GM12878 (cell line): ENCODE measurements around the gene TAX1BP3. TPM values are rescaled to one million over a fixed set of nuclear protein-coding genes. Genes with fewer than 3 reads are reported as not detected.

Experiments
- ATAC-seq: fragments of 200-7000 bp; cut with Tn5 transposase; 3 replicates; pipeline ENCODE4 v1.9.1; 2020; ENCODE audit warnings: mild to moderate bottlenecking, moderate library complexity
- BruUV-seq: library from RNA; stranded (reverse); fragments of 400-500 nt; replicated peaks from 2 replicates; lab custom pipeline; 2021; lab: Mats Ljungman, UMichigan
- CTCF ChIA-PET: fragments of 300-600 bp; sonication (Branson Sonifier 250); formaldehyde crosslinking; extraction: SDS; loops from one replicate; lab custom pipeline; 2021; ENCODE audit warnings: inconsistent platforms; lab: Yijun Ruan, JAX
- POLR2A ChIA-PET: fragments of 350-600 bp; formaldehyde crosslinking; extraction: SDS; loops from one replicate; lab custom pipeline; 2021; ENCODE audit warnings: inconsistent platforms; lab: Charles Lee
- RAD21 ChIA-PET: fragments of 300-600 bp; sonication (Branson Sonifier 250); formaldehyde crosslinking; loops from one replicate; lab custom pipeline; 2023; ENCODE audit warnings: antibody characterized with exemption; ENCODE audit not compliant: unreplicated experiment; lab: Charles Lee
- SMC1A ChIA-PET: fragments of 300-600 bp; sonication (Branson Sonifier 250); formaldehyde crosslinking; loops from one replicate; lab custom pipeline; 2023; ENCODE audit not compliant: unreplicated experiment, uncharacterized antibody; lab: Charles Lee
- DNase-seq: peaks from one replicate; pipeline ENCODE4 v3.0.0-alpha.2; 2011; ENCODE audit warnings: low read depth, low spot score
- FAIRE-seq: peaks from 3 replicates; lab custom pipeline; 2011; peaks lifted over from hg19 to GRCh38; lab: Jason Lieb, UNC
- H2AFZ ChIP-seq: 2 replicates; pipeline ENCODE4 v1.6.0; 2011; ENCODE audit warnings: low read depth, low read length, control low read depth; ENCODE audit not compliant: control insufficient read depth
- H3K27ac ChIP-seq: 2 replicates; pipeline ENCODE4 v1.5.1; 2011; ENCODE audit warnings: control low read depth; ENCODE audit not compliant: control insufficient read depth, insufficient read depth
- H3K27me3 ChIP-seq, 2 experiments: replicated peaks in 1 of 2; 2 replicates each; pipeline versions ENCODE4 v1.6.0 to v1.6.1; 2011; ENCODE audit warnings: low read length in 1 of 2; ENCODE audit not compliant: control insufficient read depth in 2 of 2, insufficient read depth in 2 of 2
- H3K36me3 ChIP-seq, 2 experiments: 2 replicates each; pipeline ENCODE4 v1.5.1; 2011; ENCODE audit warnings: low read length in 1 of 2; ENCODE audit not compliant: control insufficient read depth in 2 of 2, insufficient read depth in 2 of 2
- H3K4me1 ChIP-seq: 2 replicates; pipeline ENCODE4 v1.6.1; 2011; ENCODE audit warnings: mild to moderate bottlenecking, low read length, moderate library complexity, mixed read lengths; ENCODE audit not compliant: control insufficient read depth, insufficient read depth
- H3K4me2 ChIP-seq: 2 replicates; pipeline ENCODE4 v1.6.0; 2011; ENCODE audit warnings: control low read depth; ENCODE audit not compliant: control insufficient read depth, insufficient read depth
- H3K4me3 ChIP-seq: fragments of 200-600 bp; sonication (generic); 2 replicates; pipeline ENCODE4 v1.5.1; 2016
- H3K79me2 ChIP-seq: 2 replicates; pipeline ENCODE4 v1.6.0; 2011; ENCODE audit warnings: low read length; ENCODE audit not compliant: control insufficient read depth, insufficient read depth
- H3K9ac ChIP-seq: 2 replicates; pipeline ENCODE4 v1.8.0; 2011; ENCODE audit warnings: low read length, control low read depth, mixed read lengths; ENCODE audit not compliant: control insufficient read depth, insufficient read depth
- H3K9me3 ChIP-seq: replicated peaks from 3 replicates; pipeline ENCODE4 v1.5.1; 2011; ENCODE audit warnings: mild to moderate bottlenecking, low read length; ENCODE audit not compliant: control insufficient read depth, insufficient read depth
- H4K20me1 ChIP-seq: 2 replicates; pipeline ENCODE4 v1.6.0; 2011; ENCODE audit not compliant: control insufficient read depth, insufficient read depth
- ATF3 ChIP-seq: IDR thresholded peaks from 2 replicates; pipeline ENCODE4 v1.6.1; 2011; ENCODE audit warnings: low read depth, mild to moderate bottlenecking, low read length, moderate library complexity, borderline replicate concordance; ENCODE audit errors: extremely low read depth
- BACH1 ChIP-seq: fragments of 450-650 bp; IDR thresholded peaks from 2 replicates; pipeline ENCODE4 v1.6.1; 2017; ENCODE audit warnings: mild to moderate bottlenecking, borderline replicate concordance
- BCL11A ChIP-seq: IDR thresholded peaks from 2 replicates; pipeline ENCODE4 v1.6.1; 2011; ENCODE audit warnings: low read depth, low read length
- CHD4 ChIP-seq: fragments of 200-600 bp; sonication (generic); IDR thresholded peaks from 2 replicates; pipeline ENCODE4 v1.6.1; 2016; ENCODE audit warnings: mild to moderate bottlenecking
- E2F4 ChIP-seq: IDR thresholded peaks from 2 replicates; pipeline ENCODE4 v1.6.1; 2012; ENCODE audit warnings: low read depth, low read length, improper control_type of control experiment
- FOXK2 ChIP-seq: fragments of 450-650 bp; IDR thresholded peaks from 2 replicates; pipeline ENCODE4 v1.6.1; 2017; ENCODE audit warnings: mild to moderate bottlenecking, moderate library complexity
- MAX ChIP-seq: IDR thresholded peaks from 2 replicates; pipeline ENCODE4 v1.6.1; 2012; ENCODE audit warnings: low read depth, low read length, improper control_type of control experiment
- NFYB ChIP-seq: IDR thresholded peaks from 2 replicates; pipeline ENCODE4 v1.6.1; 2011; ENCODE audit warnings: low read depth, mild to moderate bottlenecking, low read length, improper control_type of control experiment, moderate library complexity; ENCODE audit not compliant: insufficient read depth
- NKRF ChIP-seq: fragments of 450-650 bp; conservative IDR thresholded peaks from 2 replicates; pipeline ENCODE4 v1.6.1; 2017; ENCODE audit warnings: mild to moderate bottlenecking, moderate library complexity
- NR2F1 ChIP-seq: fragments of 450-650 bp; conservative IDR thresholded peaks from 2 replicates; pipeline ENCODE4 v1.6.1; 2017; ENCODE audit warnings: mild to moderate bottlenecking
- RAD21 ChIP-seq: IDR thresholded peaks from 2 replicates; pipeline ENCODE4 v1.6.1; 2011; ENCODE audit warnings: mild to moderate bottlenecking, low read depth, low read length, moderate library complexity; ENCODE audit not compliant: insufficient read depth
- USF1 ChIP-seq: IDR thresholded peaks from 2 replicates; pipeline ENCODE4 v1.6.1; 2011; ENCODE audit warnings: borderline replicate concordance, low read depth, mild to moderate bottlenecking, moderate library complexity, mixed read lengths, low read length; ENCODE audit not compliant: insufficient read depth; ENCODE audit errors: extremely low read length
- USF2 ChIP-seq: IDR thresholded peaks from 2 replicates; pipeline ENCODE4 v1.6.1; 2011; ENCODE audit warnings: low read depth, low read length, improper control_type of control experiment, borderline replicate concordance
- YY1 ChIP-seq: IDR thresholded peaks from 2 replicates; pipeline ENCODE4 v1.6.1; 2011; ENCODE audit warnings: low read depth, mild to moderate bottlenecking, low read length
- ZNF217 ChIP-seq: fragments of 450-650 bp; IDR thresholded peaks from 2 replicates; pipeline ENCODE4 v1.6.1; 2017; ENCODE audit warnings: antibody characterized with exemption, mild to moderate bottlenecking
- ZZZ3 ChIP-seq: IDR thresholded peaks from 2 replicates; pipeline ENCODE4 v1.6.1; 2011; ENCODE audit warnings: low read depth; ENCODE audit not compliant: control insufficient read depth, insufficient read length
- WGBS: methylation state at CpG from one replicate; pipeline ENCODE4 v1.1.6; 2016; ENCODE audit warnings: low lambda C conversion rate; ENCODE audit not compliant: insufficient replicate concordance, insufficient coverage; ENCODE audit errors: missing lambda C conversion rate; 5-methylcytosine and 5-hydroxymethylcytosine counted together
- in situ Hi-C: fragments of 300-500 bp; cut with MboI; formaldehyde crosslinking; loops from 9 replicates; pipeline ENCODE4 v1.14.3; 2018; ENCODE audit warnings: mixed read lengths
- intact Hi-C: fragments of 100-400 bp; cut with micrococcal nuclease; formaldehyde crosslinking; loops from one replicate; pipeline ENCODE4 v1.14.2; 2022; ENCODE audit not compliant: unreplicated experiment
- polyA plus RNA-seq, 11 experiments: library from polyadenylated mRNA; depleted of rRNA in 4 of 11; unstranded in 6 of 11; stranded (reverse) in 5 of 11; fragments of >200 nt; fragmentation: Nextera tagmentation in 4 of 11; fragmentation: Illumina TruSeq in 1 of 11; extraction: Ambion mirVana in 4 of 11; extraction: Trizol in 1 of 11; gene quantifications; 1 replicate in 1 of 11; 2 replicates in 10 of 11; pipeline versions ENCODE4 v1.2.1 to v1.2.3, GENCODE V29; 2011 to 2016; ENCODE audit warnings: inconsistent platforms in 2 of 11, missing spikeins in 2 of 11, low read depth in 1 of 11
- total RNA-seq, 4 experiments: library from RNA; depleted of rRNA in 3 of 4; stranded (reverse); fragments of >200 nt in 3 of 4; fragmentation: Illumina TruSeq in 1 of 4; extraction: Trizol in 1 of 4; gene quantifications; 2 replicates each; pipeline versions ENCODE4 v1.2.1 to v1.2.3, GENCODE V29; 2013 to 2021

TAX1BP3 gene
- total and polyA plus RNA-seq, 10 of the 15 experiments (the other 5 are each of a cell fraction or from before 2014, with no cell fraction given): 1.00 to 40.4 (median 15.4) TPM

GRCh38 chr17:3636154-3636907 is 32.0 kb downstream of the TAX1BP3 start, which contains the start of the genes CTNS and SHPK:
CTNS (plus strand) TSS chr17:3636760; CDS start chr17:3640207, 3,447 bp downstream.
SHPK (minus strand) TSS chr17:3636250; CDS start chr17:3636219, 31 bp downstream.
- peak within 1 kb of the TSS; percentile 90 for H3K9ac ChIP-seq
- peak within 1 kb of the TSS; percentile 97 for H2AFZ ChIP-seq
- H3K4me1 ChIP-seq: peaks cover 4% of the 10 kb centered on the region; the same call in 1 of the 2 replicates
- peak within 1 kb of the TSS; percentile 98 for H3K4me2 ChIP-seq
- peak within 1 kb of the TSS; percentile 94 for H3K4me3 ChIP-seq
- ChIA-PET SMC1A (interaction anchor here (0.8 to 1.7 kb wide), 10 partner anchors 9 to 101 kb away, joined by 3 to 6 read pairs (median 4); no protein-coding TSS in a partner anchor), POLR2A (interaction anchor here (0.6 to 1.3 kb wide), 13 partner anchors 9 to 275 kb away, joined by 3 to 11 read pairs (median 4); partner anchors contain the start of genes HASPIN and TRPV3), CTCF (interaction anchor here (0.6 to 1.6 kb wide), 7 partner anchors 9 to 161 kb away, joined by 3 to 17 read pairs (median 4); no protein-coding TSS in a partner anchor), RAD21 (interaction anchor here (0.8 to 3.1 kb wide), 12 partner anchors 11 to 210 kb away, joined by 3 to 26 read pairs (median 5); partner anchors contain the start of genes HASPIN and TRPV3)
- no peaks in the 10 kb centered on the region for H4K20me1 ChIP-seq
- peak; percentile 68 for DNase-seq
- 2% methylated on average over 64 of the region's 68 CpGs for WGBS
- ATAC-seq: peak; percentile 99
- peaks cover 12% of the 10 kb centered on the region for H3K79me2 ChIP-seq
- peak; percentile 96 for FAIRE-seq
- in situ Hi-C loops: no loop called here
- H3K27me3 ChIP-seq: no peaks in the 10 kb centered on the region
- no peaks in the 10 kb centered on the region for H3K9me3 ChIP-seq
- no peaks in the 10 kb centered on the region; a peak in 2 of 4 replicates for H3K36me3 ChIP-seq
- no TSS peak for BruUV-seq
- H3K27ac ChIP-seq: peak within 1 kb of the TSS; percentile 98
- intact Hi-C loops: loop anchor here (2.0 kb wide), 1 partner anchor 78 kb away; no protein-coding TSS in a partner anchor
- TF ChIP-seq NKRF (peak; percentile 97), BCL11A (no peak), ZZZ3 (no peak), CHD4 (no peak), ZNF217 (no peak), MAX (peak; percentile 81), USF1 (peak; percentile 99), RAD21 (no peak), E2F4 (0 out of 2 replicates have a peak, but pooled peaks have one; percentile 35), FOXK2 (no peak), YY1 (peak; percentile 89), BACH1 (peak; percentile 30; the same call in 1 of the 2 replicates), ATF3 (peak; percentile 98), NFYB (peak; percentile 79), NR2F1 (0 out of 2 replicates have a peak, but pooled peaks have one; percentile 62), USF2 (peak; percentile 98)
